Right renal cortex interstitium (tissue), 3 donors: ENCODE data around the gene DPYD. TPM values are rescaled to one million over a fixed set of nuclear protein-coding genes. Genes with fewer than 3 reads are reported as not detected.
"Not testable (repeated sequence)": the region's sequence is repeated elsewhere in the genome, so short reads cannot be mapped to it uniquely, and the experiment has no call there.

Experiments used
- DNase-seq, 3 donors: peaks; one replicate each; pipeline ENCODE4 v3.0.0-alpha.2; 2013; ENCODE audit warnings: low read depth in 3 of 3, low spot score in 2 of 3
- polyA plus RNA-seq, 3 donors: library from polyadenylated mRNA; unstranded; fragments of 120-200 nt; gene quantifications; one replicate each; pipeline ENCODE4 v1.2.1, GENCODE V29; 2013; ENCODE audit not compliant: insufficient read length in 3 of 3

Gene DPYD
- polyA plus RNA-seq, 3 donors, result 13.8 to 14.9 (median 14.4) TPM

DNA sequence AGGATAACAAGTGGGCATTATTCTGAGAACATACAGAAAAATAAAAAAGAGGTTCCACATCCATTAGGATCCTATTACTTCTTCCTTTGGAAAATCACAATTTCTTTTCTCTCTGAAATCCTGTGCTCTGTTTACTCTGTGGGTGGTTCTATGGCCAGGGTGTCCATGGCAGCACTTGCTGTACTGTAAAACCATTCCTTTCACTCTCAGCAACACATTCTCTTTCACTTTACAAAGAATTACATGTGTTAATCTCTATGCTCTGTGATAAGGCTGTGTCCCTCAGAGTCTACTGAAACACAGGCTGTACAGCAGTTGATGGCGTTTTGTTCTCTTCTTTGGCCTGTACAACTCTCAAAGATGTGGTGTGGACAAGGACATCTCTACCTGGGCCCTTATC lies 675.2 kb downstream of the DPYD start:
- DNase-seq, result no peak

DNA sequence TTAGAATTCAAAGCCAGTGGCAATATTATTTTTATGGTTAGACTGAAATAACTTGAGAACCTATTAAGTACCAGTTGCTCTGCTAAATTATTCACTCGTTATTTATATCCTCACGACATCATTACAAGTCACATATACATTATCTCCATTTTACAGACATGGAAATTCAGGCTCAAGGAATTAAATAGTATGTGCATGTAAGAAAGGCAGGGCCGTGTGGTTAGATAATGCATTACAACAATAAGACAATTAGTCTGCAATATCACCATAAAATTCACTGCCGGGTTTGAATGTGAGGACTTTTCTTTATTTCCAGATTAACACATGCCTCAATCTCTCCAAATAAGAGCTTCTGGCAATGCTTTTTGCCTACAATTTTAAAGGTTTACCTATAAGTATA lies 675.8 kb downstream of the DPYD start:
- no peak for DNase-seq

DNA sequence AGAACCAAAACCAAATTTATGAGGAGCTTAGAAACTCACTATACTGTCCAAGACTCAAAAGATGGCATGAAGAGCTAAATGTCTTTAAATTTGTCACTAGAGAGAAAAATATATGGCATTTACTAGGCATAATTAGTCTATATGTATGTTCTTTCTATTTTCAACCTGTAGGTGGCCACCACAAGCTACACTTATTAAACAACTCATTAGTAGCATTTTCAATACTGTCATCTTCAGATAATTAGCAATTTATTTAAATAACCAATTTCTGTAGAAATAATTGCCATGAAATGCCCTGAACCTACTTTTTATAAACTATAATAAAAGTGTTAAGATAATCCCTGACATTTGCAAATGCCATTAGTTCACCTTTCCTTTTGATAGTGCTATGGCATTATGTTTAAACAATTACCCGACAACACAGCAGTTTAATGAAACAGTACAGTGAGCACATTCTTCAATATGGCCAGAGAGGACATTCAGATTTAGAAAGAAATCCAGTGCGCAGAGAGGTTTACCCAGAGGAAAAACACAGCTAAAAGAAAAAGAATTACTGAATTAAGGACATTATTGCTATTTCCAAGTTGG lies 676.8 kb downstream of the DPYD start:
- no peak for DNase-seq

DNA sequence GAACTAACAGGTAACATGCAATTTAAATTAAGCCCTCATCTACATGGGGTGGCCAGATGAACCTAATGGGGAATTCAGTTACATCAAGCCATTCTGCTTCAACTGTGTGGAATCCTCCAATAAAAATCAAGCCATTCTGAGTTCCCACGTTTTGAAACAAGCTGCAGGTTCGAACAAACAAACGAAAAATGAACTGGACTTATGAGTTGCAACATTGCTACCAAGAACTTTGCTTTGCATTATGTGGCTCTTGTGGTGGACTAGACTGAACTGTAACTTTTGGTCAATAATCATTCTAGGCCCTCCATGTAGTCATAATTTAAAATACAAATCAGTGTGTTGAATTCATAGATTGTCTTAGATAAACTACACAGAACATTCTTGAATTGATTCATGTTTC lies 682.0 kb downstream of the DPYD start:
- no peak for DNase-seq

DNA sequence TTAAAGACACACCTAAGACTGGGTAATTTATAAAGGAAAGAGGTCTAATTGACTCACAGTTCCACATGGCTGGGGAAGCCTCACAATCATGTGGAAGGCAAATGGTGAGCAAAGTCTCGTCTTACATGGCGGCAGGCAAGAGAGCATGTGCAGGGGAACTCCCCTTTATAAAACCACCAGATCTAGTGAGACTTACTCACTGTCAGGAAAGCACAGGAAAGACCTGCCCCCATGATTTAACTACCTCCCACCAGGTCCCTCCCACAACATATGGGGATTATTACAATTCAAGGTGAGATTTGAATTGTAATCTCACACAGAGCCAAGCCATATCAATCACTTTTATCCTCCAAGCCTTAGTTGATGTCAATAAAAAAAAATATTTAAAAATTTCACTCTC lies 689.5 kb downstream of the DPYD start:
- DNase-seq, result not testable (repeated sequence)

DNA sequence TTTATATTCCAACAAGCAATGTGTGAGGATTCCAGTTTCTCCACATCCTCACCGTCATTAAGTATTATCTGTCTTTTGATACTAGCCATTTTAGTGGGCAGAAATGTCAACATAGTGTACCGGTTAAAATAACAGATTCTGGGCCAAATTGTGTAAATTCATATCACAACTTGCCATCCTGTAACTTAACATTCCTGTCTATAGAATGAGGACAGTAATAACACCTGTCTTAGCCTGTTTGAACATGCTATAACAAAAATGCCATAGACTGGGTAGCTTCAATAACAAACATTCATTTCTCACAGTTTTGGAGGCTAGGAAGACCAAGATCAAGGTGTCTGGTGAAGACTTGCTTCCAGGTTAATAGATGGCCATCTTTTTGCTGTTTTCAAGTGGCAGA lies 708.2 kb downstream of the DPYD start:
- DNase-seq, result no peak

DNA sequence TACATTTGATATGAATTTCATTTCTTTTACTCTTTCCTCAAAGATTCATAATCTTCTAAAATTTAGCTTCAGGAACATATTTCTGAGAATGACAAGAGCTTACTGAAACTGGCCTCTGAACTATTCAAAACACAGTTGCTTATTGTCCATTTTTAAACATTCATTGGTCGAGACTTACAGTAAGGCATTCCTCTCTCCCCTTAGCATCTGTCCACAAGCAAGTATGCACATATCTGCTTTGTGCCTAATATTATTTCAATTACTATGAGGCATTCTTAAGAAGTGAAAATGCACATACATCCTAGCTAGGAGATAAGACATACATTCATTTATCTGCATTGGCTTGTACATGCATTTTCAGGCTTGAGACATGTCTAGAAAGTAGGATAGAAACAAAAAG lies 710.5 kb downstream of the DPYD start:
- DNase-seq, result no peak

DNA sequence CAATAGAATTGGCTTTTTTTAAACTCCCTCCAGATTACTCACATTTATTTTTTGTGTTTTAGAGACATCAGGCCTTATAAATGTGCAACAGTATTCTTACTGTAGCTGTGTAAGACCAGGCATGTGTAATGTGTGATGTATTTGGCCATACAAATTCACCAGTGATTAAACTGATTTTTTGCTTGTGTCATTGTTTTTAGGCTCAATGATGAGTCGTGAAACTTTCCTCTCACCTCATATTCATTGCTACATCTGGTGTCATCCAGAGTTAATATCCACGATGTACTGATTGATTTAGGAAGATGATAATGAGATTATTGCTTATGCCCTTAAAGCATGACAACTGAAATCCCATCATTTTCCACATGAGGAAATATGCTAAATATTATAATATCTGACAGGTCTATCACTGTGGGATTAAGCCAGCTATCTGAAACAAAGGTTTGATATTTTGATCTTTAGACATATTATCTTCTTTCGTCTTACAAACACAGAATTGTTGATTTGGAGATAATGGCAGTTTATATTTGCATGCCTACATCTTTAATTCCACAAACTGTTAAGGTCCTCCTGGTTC lies 711.4 kb downstream of the DPYD start:
- DNase-seq, result no peak

DNA sequence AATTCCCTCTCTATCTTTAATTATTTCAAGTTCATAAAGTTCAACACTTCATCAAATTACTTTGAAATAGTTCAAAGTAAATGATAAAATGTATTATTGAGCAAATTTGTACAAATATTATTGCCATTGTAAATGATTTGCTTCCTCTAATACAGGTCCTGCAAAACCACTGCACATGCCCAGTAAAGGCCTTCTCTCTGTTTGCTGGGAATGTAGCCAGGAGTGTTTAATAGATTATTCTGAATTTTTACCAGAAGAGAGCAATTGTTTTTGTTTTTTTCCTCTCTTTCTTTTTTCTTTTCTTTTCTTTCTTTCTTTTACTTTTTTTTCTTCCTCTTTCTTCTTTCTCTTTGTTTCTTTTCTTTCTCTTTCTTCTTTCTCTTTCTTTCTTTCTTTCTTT lies 713.0 kb downstream of the DPYD start:
- DNase-seq, result no peak

DNA sequence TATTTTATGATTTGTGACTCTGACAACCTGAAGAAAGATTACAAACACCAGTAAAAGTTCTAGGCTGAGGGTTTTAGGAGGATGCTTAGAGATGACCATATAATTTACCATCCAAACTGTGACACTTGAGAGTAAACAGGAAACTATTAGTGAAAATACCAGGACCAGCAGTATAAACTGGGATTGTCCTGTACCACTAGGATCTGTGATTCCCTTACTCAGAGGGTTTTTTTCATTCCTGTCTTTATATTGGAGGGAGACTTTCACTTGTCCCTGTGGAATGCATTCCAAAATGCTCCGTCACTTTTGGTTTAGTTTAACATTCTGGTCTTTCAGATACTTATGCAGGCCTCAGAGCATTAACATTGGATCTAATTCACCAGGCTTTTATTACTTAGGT lies 716.4 kb downstream of the DPYD start:
- no peak for DNase-seq

DNA sequence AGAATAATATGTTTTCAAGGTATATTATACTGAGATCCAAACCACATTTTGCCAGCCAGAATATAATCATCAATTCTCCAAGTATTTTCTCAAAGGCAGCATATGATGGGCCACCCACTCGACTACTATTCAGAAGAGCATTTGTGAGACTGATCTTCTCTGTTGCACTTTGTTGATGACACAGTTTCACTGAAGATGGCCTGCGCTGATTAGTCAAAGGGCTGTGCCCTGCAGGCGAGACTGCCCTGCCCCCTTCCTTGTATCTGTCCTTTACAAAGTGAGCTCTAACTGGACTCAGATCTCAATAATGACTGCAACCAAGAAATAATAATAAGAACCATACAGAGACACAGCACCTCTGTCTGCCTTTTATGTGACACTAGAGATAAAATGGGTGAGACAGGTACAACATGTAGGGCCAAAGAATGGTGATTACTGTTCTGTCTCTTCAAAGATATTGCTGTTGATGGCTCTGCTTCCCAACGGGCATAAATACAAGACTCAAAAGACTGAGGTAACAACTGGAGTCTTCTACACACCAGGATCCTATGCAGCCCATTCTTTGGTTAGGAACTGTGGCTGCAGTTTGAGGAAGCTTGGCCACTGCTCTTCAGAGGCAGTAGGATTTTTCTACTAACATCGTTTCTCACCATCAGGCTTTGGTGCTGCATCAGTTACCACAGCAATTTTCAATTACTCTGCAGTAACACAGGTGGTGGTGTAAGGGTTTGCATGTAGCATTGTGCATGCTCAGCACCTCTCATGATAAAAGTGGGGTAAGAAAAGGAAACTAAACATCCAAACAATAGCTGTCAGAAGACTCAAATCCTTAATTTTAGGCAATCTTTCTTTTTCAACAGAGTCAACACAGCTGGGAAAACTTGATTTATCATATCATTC lies 718.1 kb downstream of the DPYD start:
- DNase-seq, result no peak

DNA sequence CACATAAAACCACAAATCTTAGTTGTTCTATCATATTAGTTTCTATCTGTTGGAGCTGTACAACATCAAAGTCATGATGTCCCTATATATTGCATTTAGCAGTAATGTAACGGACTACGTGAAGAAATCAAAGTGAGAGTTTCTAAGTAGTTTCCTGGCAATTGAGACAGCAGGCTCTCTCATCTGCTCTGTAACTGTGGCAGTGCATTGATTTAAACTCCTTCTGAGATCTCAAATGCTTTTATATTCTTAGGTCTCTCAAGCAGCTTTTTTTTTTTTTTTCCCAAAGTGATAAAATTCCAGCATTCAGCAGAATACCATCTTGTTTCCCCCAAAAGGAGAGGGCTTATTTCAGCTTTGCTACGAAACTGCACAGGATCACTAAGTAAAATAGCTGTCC lies 719.2 kb downstream of the DPYD start:
- no peak for DNase-seq

DNA sequence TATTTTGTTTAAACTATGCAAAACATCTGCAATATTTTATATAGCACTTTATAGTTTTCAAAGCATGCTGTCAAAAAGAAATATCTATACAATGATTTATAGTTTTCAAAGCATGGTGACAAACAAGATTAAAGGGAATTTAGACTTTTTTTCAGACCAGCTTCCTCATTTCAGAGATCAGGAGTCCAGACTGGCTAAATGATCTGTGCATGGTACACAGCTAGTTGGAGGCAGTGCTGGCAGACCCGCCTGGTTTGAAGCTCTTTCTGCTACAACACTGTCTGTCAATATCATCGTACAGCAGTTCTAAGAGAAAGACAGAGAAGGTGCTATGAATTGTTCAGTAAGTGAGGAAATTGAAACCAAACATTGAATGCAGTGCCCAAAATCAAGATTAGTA lies 720.2 kb downstream of the DPYD start:
- DNase-seq, result no peak

DNA sequence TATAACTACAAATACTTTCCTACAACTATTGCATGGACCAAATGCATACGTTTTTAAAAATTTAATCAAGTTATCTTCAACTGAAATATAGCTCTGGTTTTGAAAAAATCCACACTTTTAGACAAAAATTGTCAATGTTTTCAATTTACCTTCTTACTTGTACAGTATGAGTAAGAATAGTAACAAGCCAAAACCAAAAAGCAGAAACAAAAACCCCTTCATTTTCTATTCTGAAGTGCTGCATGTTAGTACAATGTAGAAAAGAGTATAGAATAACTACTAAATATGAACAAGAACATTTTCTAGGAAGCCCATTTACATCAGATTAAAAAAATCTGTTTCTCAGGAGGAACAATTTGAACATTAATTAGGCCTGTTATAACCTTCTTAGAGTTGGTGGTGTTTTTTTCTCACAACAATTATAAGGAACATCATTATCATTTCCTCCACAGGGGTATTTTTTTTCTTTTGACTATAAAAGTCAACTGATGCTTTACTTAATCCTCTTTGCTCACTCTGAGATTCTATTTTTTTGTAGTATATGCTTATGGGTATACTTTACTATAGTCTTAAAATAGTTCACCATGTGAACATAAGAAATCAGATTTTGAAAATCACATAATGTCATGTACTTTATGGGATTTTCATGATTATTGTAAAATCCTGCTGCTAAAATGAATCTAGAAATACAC lies 723.9 kb downstream of the DPYD start:
- DNase-seq, result no peak

DNA sequence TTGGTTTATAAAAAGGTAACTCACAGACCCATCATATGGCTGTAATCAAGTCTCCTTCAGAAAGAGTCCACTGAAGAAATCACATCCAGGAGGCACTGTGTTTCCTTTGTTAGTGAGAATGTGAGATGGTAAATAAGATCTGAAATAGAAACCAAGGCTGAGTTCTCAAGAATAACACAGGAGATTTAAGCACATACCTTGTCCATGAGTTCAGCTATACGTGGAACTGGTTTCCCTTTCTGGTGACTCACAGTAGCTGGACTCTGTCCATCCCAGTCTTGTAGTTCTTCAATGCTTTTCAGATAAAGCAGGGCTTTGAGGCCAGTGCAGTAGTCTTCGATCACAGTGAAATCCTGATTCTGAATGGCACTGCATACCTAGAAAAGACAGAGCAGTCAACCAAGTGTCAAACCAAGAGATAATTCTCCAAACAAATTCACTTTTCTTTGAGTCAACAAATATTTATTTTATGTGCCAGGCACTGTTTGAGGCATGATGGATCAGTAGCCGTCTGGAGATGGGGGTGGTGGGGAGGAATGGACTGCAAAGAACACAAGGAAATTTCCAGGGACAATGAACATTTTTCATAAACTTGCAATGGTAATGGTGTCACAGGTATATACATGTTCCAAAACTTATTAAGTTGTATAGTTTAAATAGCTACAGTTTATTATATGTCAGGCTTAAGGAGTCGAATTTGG lies 727.8 kb downstream of the DPYD start:
- no peak for DNase-seq

DNA sequence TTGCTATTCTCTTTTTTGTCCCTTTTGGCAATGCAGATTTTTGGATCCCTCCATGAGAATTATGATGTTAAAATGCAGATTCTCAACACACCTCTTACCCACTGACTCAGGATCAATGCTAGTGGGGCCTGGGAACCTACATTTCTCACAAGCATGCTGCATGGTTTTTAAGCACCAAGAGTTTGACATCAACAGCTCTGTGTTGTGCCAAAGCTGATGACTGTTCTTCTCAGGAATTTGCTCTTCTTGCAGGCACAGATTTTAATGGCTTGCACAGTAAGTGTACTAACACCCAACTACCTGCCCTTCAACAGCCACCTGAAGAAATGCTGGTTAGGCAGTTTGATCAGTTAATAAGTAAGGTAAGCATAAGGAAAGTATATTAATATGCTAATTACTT lies 730.5 kb downstream of the DPYD start:
- DNase-seq, result no peak

DNA sequence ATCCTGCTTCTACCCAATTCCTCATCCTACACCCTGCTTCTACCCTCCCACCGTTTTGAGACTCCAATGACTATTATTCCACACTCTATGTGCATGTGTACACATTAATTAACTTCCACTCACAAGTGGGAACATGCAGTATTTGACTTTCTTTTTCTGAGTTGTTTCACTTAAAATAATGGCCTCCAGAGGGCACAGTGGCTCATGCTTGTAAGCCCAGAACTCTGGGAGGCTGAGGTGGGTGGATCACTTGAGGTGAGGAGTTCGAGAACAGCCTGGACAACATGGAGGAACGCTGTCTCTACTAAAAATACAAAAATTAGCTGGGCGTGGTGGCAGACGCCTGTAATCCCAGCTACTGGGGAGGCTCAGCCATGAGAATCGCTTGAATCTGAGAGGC lies 734.5 kb downstream of the DPYD start:
- DNase-seq, result no peak

DNA sequence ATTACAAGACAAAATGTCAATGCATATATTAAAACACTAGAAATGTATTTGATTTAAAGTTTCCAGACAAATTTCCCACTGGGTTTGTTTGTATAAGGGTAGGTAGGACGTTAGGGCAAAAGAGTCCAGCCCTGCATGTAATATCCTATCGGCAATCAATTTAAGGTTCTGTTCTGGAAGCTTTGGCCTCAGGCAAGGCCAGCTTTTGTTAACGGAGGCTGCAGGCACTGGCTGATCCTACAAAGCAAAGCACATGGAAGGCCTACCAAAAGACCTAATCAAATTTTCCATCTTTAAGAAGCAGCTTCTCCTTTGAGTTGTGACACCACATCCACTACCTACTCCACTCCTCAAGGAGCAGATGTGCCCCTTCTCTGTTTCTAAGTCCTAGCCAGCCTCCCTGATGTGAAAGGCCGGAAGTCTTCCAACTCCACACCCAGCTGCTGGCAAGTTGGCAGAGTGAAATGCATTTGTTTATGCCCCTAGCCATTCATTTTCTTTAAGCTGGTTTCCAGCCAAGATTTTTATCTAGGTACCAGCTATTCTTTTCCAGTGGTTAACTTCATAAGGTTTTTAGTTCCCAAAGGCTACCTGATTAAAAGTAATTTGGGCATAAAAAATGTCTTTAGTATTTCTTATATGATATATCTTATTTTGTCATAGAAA lies 746.7 kb downstream of the DPYD start:
- DNase-seq, result no peak

DNA sequence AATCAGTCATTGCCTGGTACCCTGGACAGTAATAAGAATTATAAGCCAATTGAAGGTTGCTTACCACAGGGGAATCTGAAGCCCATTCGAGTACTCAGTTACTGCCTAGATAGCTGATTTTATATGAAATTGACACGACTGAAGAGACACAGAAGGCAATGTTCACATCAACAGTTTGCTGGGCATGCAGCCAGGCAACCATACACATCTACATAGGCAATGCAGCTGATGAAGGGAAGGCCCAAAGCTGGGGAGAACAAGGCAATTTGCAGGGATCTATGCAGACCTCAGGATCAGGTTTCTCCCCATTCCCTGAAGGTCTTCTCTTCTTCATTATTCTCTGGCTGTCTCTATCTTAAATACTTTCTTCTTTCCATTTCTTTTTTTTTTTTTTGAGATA lies 750.5 kb downstream of the DPYD start:
- DNase-seq, result no peak

DNA sequence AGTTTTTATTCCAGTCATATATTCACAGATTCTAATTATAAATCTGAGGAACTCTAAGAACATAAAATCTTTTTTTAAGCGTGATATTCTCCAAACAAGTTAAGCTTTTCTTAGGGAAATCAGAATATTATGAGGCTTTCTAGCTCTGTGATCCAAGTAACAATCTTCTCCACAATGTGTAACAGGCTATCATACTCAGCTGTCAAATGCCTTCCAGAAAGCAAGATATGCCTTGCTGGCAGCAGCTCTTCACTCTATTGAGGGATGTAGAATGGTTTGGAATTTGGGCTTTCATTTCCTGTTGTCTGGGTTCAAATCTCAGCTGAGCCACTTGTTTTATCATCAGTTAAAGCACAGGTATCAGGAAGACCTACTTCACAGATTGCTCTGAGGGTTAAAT lies 752.8 kb downstream of the DPYD start:
- DNase-seq, result no peak
